PFSK-1 (cell line): ENCODE measurements around the gene UGT1A7.

ENCODE experiments used
- FOXP2 ChIP-seq: optimal IDR thresholded peaks from 2 replicates; pipeline ENCODE3; 2011; ENCODE audit warnings: borderline replicate concordance, control low read depth, inconsistent platforms; ENCODE audit not compliant: insufficient read depth; ENCODE audit errors: extremely low read length, extremely low read depth
- POLR2AphosphoS5 ChIP-seq: IDR thresholded peaks from 2 replicates; pipeline ENCODE4 v1.6.1; 2012; ENCODE audit warnings: low read depth, mild to moderate bottlenecking, control low read depth, low read length, moderate library complexity
- SIN3A ChIP-seq: IDR thresholded peaks from 2 replicates; pipeline ENCODE4 v1.6.1; 2012; ENCODE audit warnings: mild to moderate bottlenecking, low read length, moderate library complexity, borderline replicate concordance; ENCODE audit not compliant: insufficient read depth
- TAF1 ChIP-seq: IDR thresholded peaks from 2 replicates; pipeline ENCODE4 v1.6.1; 2012; ENCODE audit warnings: low read length, control low read depth, borderline replicate concordance; ENCODE audit not compliant: insufficient read depth
- TF ChIP-seq, protein P1 (sequence below), 2 experiments: IDR thresholded peaks; 2 replicates each; pipeline versions ENCODE4 v1.6.1 to v1.8.0; 2011 to 2012; ENCODE audit warnings: low read depth in 2 of 2, low read length in 2 of 2, control low read depth in 1 of 2, inconsistent platforms in 1 of 2, mild to moderate bottlenecking in 1 of 2, moderate library complexity in 1 of 2; ENCODE audit not compliant: insufficient read depth in 1 of 2

The UGT1A7 gene

DNA sequence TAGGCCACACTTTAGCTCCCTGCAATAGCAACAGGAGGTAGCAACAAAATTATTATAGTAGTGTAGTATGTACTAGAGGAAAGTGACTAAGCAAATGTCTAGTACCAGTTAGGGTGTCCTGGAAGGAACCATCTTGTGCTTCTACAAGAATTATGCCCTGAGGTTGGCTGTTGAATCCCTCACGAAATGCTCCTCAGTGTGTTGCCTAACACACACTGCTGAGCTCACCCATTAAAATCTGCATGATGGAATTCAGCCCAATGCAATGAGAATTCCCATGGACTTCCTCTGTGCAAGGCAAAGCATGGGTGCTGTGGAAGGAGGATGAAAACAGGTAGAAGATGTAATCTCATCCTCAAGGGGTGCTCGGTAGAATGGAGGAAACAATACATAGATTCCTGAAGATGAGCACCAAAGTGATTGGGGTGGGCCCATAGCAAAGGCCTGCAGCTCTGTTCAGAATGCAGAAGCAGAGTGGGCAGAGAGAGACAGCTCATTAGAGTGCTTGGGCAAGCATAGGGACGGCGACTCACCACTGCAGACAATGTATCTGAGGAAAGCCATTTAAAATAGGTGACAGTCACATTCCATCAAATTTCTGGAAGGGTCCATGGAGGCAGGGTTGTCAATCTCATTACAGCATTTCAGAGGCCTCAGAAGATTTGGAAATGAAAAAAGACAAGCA, 1.2 kb upstream of the UGT1A7 start:
- TF ChIP-seq FOXP2 (no peak), POLR2AphosphoS5 (no peak), SIN3A (no peak), TAF1 (no peak)
- TF ChIP-seq, protein P1, sequence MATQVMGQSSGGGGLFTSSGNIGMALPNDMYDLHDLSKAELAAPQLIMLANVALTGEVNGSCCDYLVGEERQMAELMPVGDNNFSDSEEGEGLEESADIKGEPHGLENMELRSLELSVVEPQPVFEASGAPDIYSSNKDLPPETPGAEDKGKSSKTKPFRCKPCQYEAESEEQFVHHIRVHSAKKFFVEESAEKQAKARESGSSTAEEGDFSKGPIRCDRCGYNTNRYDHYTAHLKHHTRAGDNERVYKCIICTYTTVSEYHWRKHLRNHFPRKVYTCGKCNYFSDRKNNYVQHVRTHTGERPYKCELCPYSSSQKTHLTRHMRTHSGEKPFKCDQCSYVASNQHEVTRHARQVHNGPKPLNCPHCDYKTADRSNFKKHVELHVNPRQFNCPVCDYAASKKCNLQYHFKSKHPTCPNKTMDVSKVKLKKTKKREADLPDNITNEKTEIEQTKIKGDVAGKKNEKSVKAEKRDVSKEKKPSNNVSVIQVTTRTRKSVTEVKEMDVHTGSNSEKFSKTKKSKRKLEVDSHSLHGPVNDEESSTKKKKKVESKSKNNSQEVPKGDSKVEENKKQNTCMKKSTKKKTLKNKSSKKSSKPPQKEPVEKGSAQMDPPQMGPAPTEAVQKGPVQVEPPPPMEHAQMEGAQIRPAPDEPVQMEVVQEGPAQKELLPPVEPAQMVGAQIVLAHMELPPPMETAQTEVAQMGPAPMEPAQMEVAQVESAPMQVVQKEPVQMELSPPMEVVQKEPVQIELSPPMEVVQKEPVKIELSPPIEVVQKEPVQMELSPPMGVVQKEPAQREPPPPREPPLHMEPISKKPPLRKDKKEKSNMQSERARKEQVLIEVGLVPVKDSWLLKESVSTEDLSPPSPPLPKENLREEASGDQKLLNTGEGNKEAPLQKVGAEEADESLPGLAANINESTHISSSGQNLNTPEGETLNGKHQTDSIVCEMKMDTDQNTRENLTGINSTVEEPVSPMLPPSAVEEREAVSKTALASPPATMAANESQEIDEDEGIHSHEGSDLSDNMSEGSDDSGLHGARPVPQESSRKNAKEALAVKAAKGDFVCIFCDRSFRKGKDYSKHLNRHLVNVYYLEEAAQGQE (IDR thresholded peaks at IDR 0.05; ENCODE audit: insufficient read depth in 1 of 2, low read depth in 2 of 2, low read length in 2 of 2), result no peak

DNA sequence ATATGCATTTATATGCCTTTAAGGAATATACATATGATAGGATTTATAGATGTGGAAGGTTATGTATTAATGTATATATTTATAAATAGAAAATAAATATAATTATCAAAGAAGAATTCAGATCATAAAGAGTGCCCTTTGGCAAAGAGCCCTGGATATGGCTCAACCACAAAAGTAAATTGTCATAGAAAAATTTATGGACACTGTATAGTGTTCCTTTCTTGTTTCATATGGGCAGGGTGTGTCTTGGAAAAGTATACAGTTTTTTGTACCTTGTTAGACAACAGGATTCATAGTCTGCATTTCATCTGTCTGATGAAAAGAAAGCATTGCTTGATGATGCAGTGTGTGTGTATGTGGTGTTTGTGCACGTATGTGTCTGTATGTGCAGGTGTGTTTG, 2.9 kb downstream of the UGT1A7 start:
- TF ChIP-seq POLR2AphosphoS5 (no peak), SIN3A (no peak), TAF1 (no peak), FOXP2 (no peak)
- TF ChIP-seq, protein P1 (IDR thresholded peaks at IDR 0.05; ENCODE audit: insufficient read depth in 1 of 2, low read depth in 2 of 2, low read length in 2 of 2), result no peak

DNA sequence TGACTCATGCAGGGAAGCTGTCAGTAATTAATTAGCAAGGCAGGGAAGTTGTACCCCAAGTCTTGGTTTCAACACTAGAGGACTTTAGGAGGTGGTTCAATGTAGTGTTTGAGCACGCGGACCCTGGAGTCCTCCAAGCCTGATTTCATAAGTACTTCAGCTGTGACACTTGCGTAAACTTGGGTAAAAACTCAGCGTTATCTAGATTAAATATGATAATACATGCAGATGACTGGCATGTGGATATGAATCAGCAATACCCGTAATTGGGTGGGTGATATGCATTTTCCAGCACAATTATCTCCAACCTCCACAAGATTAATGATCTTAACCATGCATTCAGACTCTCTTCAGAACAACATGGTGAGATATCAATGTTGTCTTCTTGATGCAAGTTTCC, 5.2 kb downstream of the UGT1A7 start:
- no peak for TF ChIP-seq SIN3A
- TF ChIP-seq POLR2AphosphoS5, result no peak
- TF ChIP-seq FOXP2, result no peak
- TF ChIP-seq, protein P1 (IDR thresholded peaks at IDR 0.05; ENCODE audit: insufficient read depth in 1 of 2, low read depth in 2 of 2, low read length in 2 of 2), result no peak
- TF ChIP-seq TAF1, result no peak

DNA sequence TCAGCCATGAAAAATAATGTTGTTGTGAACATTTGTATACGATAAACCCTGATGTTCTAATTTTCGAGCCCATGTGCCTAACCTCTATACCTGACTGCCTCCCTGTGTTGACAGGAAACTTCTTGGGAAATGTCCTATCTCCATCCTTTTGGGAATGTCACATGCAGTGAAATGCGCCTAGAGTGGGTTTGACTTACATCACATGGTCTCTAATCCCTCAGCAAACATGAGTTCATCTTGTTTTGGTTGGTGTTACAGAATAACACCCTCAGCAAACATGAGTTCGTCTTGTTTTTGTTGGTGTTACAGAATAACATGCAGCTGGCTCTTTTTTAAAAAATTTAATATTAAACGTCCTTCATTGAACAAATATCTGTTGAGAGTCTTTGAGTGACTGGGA, 6.6 kb downstream of the UGT1A7 start:
- TF ChIP-seq POLR2AphosphoS5 (no peak), SIN3A (no peak), FOXP2 (no peak), TAF1 (no peak)
- TF ChIP-seq, protein P1 (IDR thresholded peaks at IDR 0.05; ENCODE audit: insufficient read depth in 1 of 2, low read depth in 2 of 2, low read length in 2 of 2), result no peak

DNA sequence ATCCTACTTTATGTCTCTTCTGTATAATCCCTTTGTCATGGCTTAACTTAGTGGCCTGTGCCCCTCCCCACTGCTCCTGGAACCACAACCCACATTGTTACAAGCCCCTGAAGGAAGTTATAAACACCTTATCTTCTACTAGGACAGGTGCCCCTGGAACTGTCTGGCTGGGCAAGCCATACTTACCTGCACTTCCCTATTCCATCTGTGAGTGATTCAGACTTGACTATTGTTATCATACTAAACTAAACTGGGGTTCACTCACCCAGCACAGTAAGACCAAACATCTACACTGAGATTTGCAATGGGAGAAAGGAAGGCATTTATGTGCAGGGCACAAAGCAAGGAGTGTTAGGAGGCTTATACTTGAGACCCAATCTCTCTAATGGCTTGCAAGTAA, 7.3 kb downstream of the UGT1A7 start:
- TF ChIP-seq TAF1 (no peak), POLR2AphosphoS5 (no peak), FOXP2 (no peak), SIN3A (no peak)
- TF ChIP-seq, protein P1 (IDR thresholded peaks at IDR 0.05; ENCODE audit: insufficient read depth in 1 of 2, low read depth in 2 of 2, low read length in 2 of 2), result no peak
